ENCODE results near the gene SLC25A28.

The SLC25A28 gene

DNA sequence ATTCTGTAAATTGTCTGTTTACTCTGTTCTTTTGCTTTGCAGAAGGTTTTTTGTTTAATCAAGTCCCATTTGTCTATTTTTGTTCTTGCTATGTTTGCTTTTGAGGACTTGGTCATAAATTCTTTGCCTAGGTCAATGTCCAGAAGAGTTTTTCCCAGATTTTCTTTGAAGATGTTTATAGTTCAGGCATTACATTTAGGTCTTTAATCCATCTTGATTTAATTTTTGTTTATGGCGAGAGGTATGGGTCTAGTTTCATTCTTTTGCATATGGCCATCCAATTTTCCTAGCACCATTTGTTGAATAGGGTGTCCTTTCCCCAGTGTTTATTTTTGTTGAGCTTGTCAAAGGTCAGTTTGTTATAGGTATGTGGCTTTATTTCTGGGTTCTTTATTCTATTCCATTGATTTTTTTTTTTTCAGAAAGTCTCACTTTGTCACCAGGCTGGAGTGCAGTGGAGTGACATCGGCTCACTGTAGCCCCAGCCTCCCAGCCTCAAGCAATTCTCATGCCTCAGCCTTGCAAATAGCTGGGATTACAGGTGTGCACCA lies 27.4 kb upstream of the SLC25A28 start:
- no peaks in the 10 kb centered on the region for H3K79me2 ChIP-seq (ENCODE audit: insufficient read depth, low read length)
- H2AFZ ChIP-seq (ENCODE audit: low read length), result no peak overlapping the region
- no peak overlapping the region for H3K9ac ChIP-seq (ENCODE audit: low read depth, low read length, poor library complexity, severe bottlenecking)
- no peaks in the 10 kb centered on the region for H3F3A ChIP-seq (ENCODE audit: low read depth)
- H4K20me1 ChIP-seq (ENCODE audit: insufficient read depth, low read length, poor library complexity, severe bottlenecking), result no peaks in the 10 kb centered on the region
- no peaks in the 10 kb centered on the region for H3K9me3 ChIP-seq (ENCODE audit: insufficient read depth, low read depth, low read length)
- no peaks in the 10 kb centered on the region for H3K27me3 ChIP-seq (ENCODE audit: insufficient read depth, low read length, poor library complexity, severe bottlenecking)
- H3K36me3 ChIP-seq (ENCODE audit: insufficient read depth, low read length), result no peaks in the 10 kb centered on the region
- H3K4me2 ChIP-seq (ENCODE audit: low read depth, low read length, poor library complexity, severe bottlenecking), result no peak overlapping the region
- TF ChIP-seq, protein P1, sequence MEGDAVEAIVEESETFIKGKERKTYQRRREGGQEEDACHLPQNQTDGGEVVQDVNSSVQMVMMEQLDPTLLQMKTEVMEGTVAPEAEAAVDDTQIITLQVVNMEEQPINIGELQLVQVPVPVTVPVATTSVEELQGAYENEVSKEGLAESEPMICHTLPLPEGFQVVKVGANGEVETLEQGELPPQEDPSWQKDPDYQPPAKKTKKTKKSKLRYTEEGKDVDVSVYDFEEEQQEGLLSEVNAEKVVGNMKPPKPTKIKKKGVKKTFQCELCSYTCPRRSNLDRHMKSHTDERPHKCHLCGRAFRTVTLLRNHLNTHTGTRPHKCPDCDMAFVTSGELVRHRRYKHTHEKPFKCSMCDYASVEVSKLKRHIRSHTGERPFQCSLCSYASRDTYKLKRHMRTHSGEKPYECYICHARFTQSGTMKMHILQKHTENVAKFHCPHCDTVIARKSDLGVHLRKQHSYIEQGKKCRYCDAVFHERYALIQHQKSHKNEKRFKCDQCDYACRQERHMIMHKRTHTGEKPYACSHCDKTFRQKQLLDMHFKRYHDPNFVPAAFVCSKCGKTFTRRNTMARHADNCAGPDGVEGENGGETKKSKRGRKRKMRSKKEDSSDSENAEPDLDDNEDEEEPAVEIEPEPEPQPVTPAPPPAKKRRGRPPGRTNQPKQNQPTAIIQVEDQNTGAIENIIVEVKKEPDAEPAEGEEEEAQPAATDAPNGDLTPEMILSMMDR (conservative IDR thresholded peaks at IDR 0.05; ENCODE audit: low read length), result no peak
- TF ChIP-seq EZH2phosphoT487 (IDR thresholded peaks at IDR 0.05; ENCODE audit: borderline replicate concordance), result no peak
- no peaks in the 10 kb centered on the region for H3K9me2 ChIP-seq (replicated peaks; ENCODE audit: low read depth, low read length)
- no peak overlapping the region for H3K4me3 ChIP-seq (ENCODE audit: low read length, poor library complexity, severe bottlenecking)
- no peaks in the 10 kb centered on the region for H3K4me1 ChIP-seq (ENCODE audit: insufficient read depth, low read length, poor library complexity, severe bottlenecking)

DNA sequence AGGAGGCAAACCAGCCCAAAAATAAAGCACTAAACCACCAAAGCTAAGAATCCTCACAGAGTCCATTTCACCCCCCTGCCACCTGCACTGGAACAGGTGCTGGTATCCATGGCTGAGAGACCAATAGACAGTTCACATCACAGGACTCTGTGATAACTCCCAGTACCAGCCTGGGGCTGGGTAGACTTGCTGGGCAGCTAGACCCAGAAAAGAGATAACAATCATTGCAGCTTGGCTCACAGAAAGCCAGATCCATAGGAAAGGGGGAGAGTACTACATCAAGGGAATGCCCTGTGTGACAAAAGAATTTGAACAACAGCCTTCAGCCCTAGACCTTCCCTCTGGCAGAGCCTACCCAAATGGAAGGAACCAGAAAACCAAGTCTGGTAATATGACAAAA lies 13.6 kb upstream of the SLC25A28 start:
- Histone ChIP-seq H3K36me3 (ENCODE audit: insufficient read depth, low read length) (no peaks in the 10 kb centered on the region), H3F3A (ENCODE audit: low read depth) (no peaks in the 10 kb centered on the region), H3K9me3 (ENCODE audit: insufficient read depth, low read depth, low read length) (no peaks in the 10 kb centered on the region), H3K79me2 (ENCODE audit: insufficient read depth, low read length) (no peaks in the 10 kb centered on the region), H2AFZ (ENCODE audit: low read length) (no peak overlapping the region), H3K27me3 (ENCODE audit: insufficient read depth, low read length, poor library complexity, severe bottlenecking) (no peaks in the 10 kb centered on the region), H3K9ac (ENCODE audit: low read depth, low read length, poor library complexity, severe bottlenecking) (no peak overlapping the region), H3K9me2 (replicated peaks; ENCODE audit: low read depth, low read length) (no peaks in the 10 kb centered on the region), H3K4me2 (ENCODE audit: low read depth, low read length, poor library complexity, severe bottlenecking) (no peak overlapping the region), H4K20me1 (ENCODE audit: insufficient read depth, low read length, poor library complexity, severe bottlenecking) (no peaks in the 10 kb centered on the region), H3K4me3 (ENCODE audit: low read length, poor library complexity, severe bottlenecking) (no peak overlapping the region), H3K4me1 (ENCODE audit: insufficient read depth, low read length, poor library complexity, severe bottlenecking) (peaks cover 7% of the 10 kb centered on the region)
- TF ChIP-seq, protein P1 (conservative IDR thresholded peaks at IDR 0.05; ENCODE audit: low read length), result no peak
- no peak for TF ChIP-seq EZH2phosphoT487 (IDR thresholded peaks at IDR 0.05; ENCODE audit: borderline replicate concordance)

DNA sequence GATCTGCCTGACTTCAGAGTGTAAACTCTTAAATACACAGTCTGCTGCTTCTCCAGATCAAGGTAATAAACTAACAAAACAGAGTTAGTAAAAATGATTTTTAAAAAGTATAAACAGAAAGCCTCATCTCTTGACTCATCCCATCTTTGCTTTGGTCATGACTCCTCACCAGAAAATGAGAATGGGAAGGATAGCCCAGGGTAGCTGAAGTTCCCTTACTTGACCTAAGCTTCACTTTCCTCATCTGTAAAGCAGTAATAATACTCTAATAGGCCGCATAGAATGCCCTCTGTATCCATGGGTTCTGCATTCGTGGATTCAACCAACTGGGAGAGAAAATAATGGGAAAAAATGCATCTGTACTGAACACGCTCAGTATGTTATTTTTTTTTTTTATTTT lies 11.3 kb upstream of the SLC25A28 start:
- TF ChIP-seq, protein P1 (conservative IDR thresholded peaks at IDR 0.05; ENCODE audit: low read length), result no peak
- no peak for TF ChIP-seq EZH2phosphoT487 (IDR thresholded peaks at IDR 0.05; ENCODE audit: borderline replicate concordance)

More for the DNA sequence above, 11.3 kb upstream of the SLC25A28 start:
- no peaks in the 10 kb centered on the region for H3K27me3 ChIP-seq (ENCODE audit: insufficient read depth, low read length, poor library complexity, severe bottlenecking)
- H3K9me2 ChIP-seq (replicated peaks; ENCODE audit: low read depth, low read length), result no peaks in the 10 kb centered on the region
- no peak overlapping the region for H3K9ac ChIP-seq (ENCODE audit: low read depth, low read length, poor library complexity, severe bottlenecking)
- no peaks in the 10 kb centered on the region for H3K79me2 ChIP-seq (ENCODE audit: insufficient read depth, low read length)
- H4K20me1 ChIP-seq (ENCODE audit: insufficient read depth, low read length, poor library complexity, severe bottlenecking), result no peaks in the 10 kb centered on the region
- H3K4me1 ChIP-seq (ENCODE audit: insufficient read depth, low read length, poor library complexity, severe bottlenecking), result peaks cover 7% of the 10 kb centered on the region
- H2AFZ ChIP-seq (ENCODE audit: low read length), result no peak overlapping the region
- no peaks in the 10 kb centered on the region for H3K9me3 ChIP-seq (ENCODE audit: insufficient read depth, low read depth, low read length)
- H3K4me2 ChIP-seq (ENCODE audit: low read depth, low read length, poor library complexity, severe bottlenecking), result no peak overlapping the region
- H3K36me3 ChIP-seq (ENCODE audit: insufficient read depth, low read length), result no peaks in the 10 kb centered on the region
- no peak overlapping the region for H3K4me3 ChIP-seq (ENCODE audit: low read length, poor library complexity, severe bottlenecking)
- no peaks in the 10 kb centered on the region for H3F3A ChIP-seq (ENCODE audit: low read depth)
